ENCODE results near the gene DFFA. TPM values are rescaled to one million over a fixed set of nuclear protein-coding genes. Genes with fewer than 3 reads are reported as not detected.

DFFA gene
- total and polyA plus RNA-seq, 9 of the 15 experiments (the other 6 are each of a cell fraction or from before 2014, with no cell fraction given), result 39.6 to 74.8 (median 59.2) TPM

- peak; percentile 72; the same call in 1 of the 2 replicates for TF ChIP-seq REST (IDR thresholded peaks at IDR 0.05; ENCODE audit: borderline replicate concordance)
- TF ChIP-seq REST (CRISPR knock-in tag; IDR thresholded peaks at IDR 0.05; ENCODE audit: low read depth), result no peak
- TF ChIP-seq CREBBP (IDR thresholded peaks at IDR 0.05; ENCODE audit: low read depth, low read length), result no peak
- TF ChIP-seq BRF2 (IDR thresholded peaks at IDR 0.05; ENCODE audit: borderline replicate concordance, insufficient read depth, insufficient read length), result no peak
- no peak for TF ChIP-seq ZNF766 (CRISPR knock-in tag; conservative IDR thresholded peaks at IDR 0.05)
- peak; percentile 48; the same call in 1 of the 2 replicates for TF ChIP-seq CREM (IDR thresholded peaks at IDR 0.05; ENCODE audit: low read depth)
- TF ChIP-seq POLR3A (IDR thresholded peaks at IDR 0.05; ENCODE audit: borderline replicate concordance, extremely low read depth, insufficient read depth, insufficient read length), result no peak
- no peak for TF ChIP-seq CHCHD3 (CRISPR knock-in tag; IDR thresholded peaks at IDR 0.05)
- TF ChIP-seq ARID3A (IDR thresholded peaks at IDR 0.05; ENCODE audit: borderline replicate concordance, low read depth, low read length), result peak; percentile 47; the same call in 1 of the 2 replicates
- no peak for TF ChIP-seq HMGXB4 (CRISPR knock-in tag; IDR thresholded peaks at IDR 0.05)
- TF ChIP-seq ZNF696 (CRISPR knock-in tag; conservative IDR thresholded peaks at IDR 0.05), result no peak
- TF ChIP-seq RCOR1 (IDR thresholded peaks at IDR 0.05; ENCODE audit: borderline replicate concordance in 1 of 2, low read depth in 2 of 2, low read length in 2 of 2), result peak in 1 of 2 experiments; percentile 78; a peak in 2 of 4 replicates
- TF ChIP-seq CBFA2T2 (conservative IDR thresholded peaks at IDR 0.05), result no peak
- TF ChIP-seq ZC3H11A (IDR thresholded peaks at IDR 0.05; ENCODE audit: low read depth, low read length), result no peak
Observed at GRCh38 chr1:10507111-10507879, 35.0 kb upstream of the DFFA start (continued).

Measured in K562 (cell line).